Neural cell (in vitro differentiated cells): ENCODE data around the gene BAIAP2L1. TPM values are rescaled to one million over a fixed set of nuclear protein-coding genes. Genes with fewer than 3 reads are reported as not detected.

Experiments
- H2AFZ ChIP-seq: fragments of 200-600, 300-800 bp; sonication (generic), shearing (Covaris generic); 2 replicates; pipeline ENCODE4 v1.6.0; 2014; ENCODE audit warnings: low read depth, mild to moderate bottlenecking, antibody characterized with exemption, low read length, moderate library complexity
- H3F3A ChIP-seq: fragments of 200-600 bp; shearing (Covaris generic); 2 replicates; pipeline ENCODE4 v1.6.1; 2016; ENCODE audit warnings: mild to moderate bottlenecking, moderate library complexity, mixed read lengths, antibody characterized with exemption, low read length; ENCODE audit not compliant: insufficient read depth, poor library complexity, severe bottlenecking
- H3K27ac ChIP-seq: fragments of 200-600, 300-800 bp; sonication (generic), shearing (Covaris generic); 2 replicates; pipeline ENCODE4 v1.5.1; 2014; ENCODE audit warnings: mild to moderate bottlenecking, low read length, moderate library complexity
- H3K27me3 ChIP-seq: fragments of 300-800, 200-600 bp; sonication (generic), shearing (Covaris generic); 2 replicates; pipeline ENCODE4 v1.6.0; 2014; ENCODE audit warnings: mild to moderate bottlenecking, low read depth, low read length, moderate library complexity; ENCODE audit not compliant: insufficient read depth
- H3K36me3 ChIP-seq: fragments of 300-800, 200-600 bp; sonication (generic), shearing (Covaris generic); 2 replicates; pipeline ENCODE4 v1.5.1; 2014; ENCODE audit warnings: mild to moderate bottlenecking, antibody characterized with exemption, low read length, moderate library complexity; ENCODE audit not compliant: insufficient read depth
- H3K4me2 ChIP-seq: fragments of 300-800, 200-600 bp; sonication (generic), shearing (Covaris generic); 2 replicates; pipeline ENCODE4 v1.6.0; 2014; ENCODE audit warnings: mild to moderate bottlenecking, low read length
- H3K4me3 ChIP-seq: fragments of 300-800, 200-600 bp; sonication (generic), shearing (Covaris generic); 2 replicates; pipeline ENCODE4 v1.5.1; 2014; ENCODE audit warnings: mild to moderate bottlenecking, low read length, moderate library complexity
- H3K79me2 ChIP-seq: fragments of 200-600 bp; shearing (Covaris generic); replicated peaks from 2 replicates; pipeline ENCODE4 v1.6.0; 2014; ENCODE audit warnings: mild to moderate bottlenecking, low read length, moderate library complexity; ENCODE audit not compliant: insufficient read depth
- H3K9ac ChIP-seq: fragments of 300-800, 200-600 bp; sonication (generic), shearing (Covaris generic); 2 replicates; pipeline ENCODE4 v1.6.1; 2016; ENCODE audit warnings: mild to moderate bottlenecking, low read length, mixed read lengths
- H3K9me2 ChIP-seq: fragments of 200-600 bp; shearing (Covaris generic); 2 replicates; pipeline ENCODE4 v1.6.1; 2016; ENCODE audit warnings: mild to moderate bottlenecking, low read length, mixed read lengths; ENCODE audit not compliant: insufficient read depth
- H3K9me3 ChIP-seq: fragments of 200-600, 300-800 bp; sonication (generic), shearing (Covaris generic); 2 replicates; pipeline ENCODE4 v1.6.1; 2016; ENCODE audit warnings: mild to moderate bottlenecking, mixed run types, low read length, moderate library complexity, mixed read lengths
- H4K20me1 ChIP-seq: fragments of 200-600 bp; shearing (Covaris generic); 2 replicates; pipeline ENCODE4 v1.6.1; 2016; ENCODE audit warnings: mild to moderate bottlenecking, mixed run types; ENCODE audit not compliant: insufficient read depth
- CTCF ChIP-seq: fragments of 450-650 bp; IDR thresholded peaks from 2 replicates; pipeline ENCODE4 v1.5.1; 2014; ENCODE audit warnings: antibody characterized with exemption, mild to moderate bottlenecking, moderate library complexity; ENCODE audit not compliant: poor library complexity, severe bottlenecking
- EP300 ChIP-seq: fragments of 450-650 bp; conservative IDR thresholded peaks from 2 replicates; pipeline ENCODE4 v1.6.1; 2014; ENCODE audit warnings: antibody characterized with exemption, mild to moderate bottlenecking, moderate library complexity; ENCODE audit not compliant: poor library complexity, severe bottlenecking
- EZH2 ChIP-seq: fragments of 200-600, 300-800 bp; shearing (Covaris generic), sonication (generic); IDR thresholded peaks from 2 replicates; pipeline ENCODE4 v1.6.1; 2014; ENCODE audit warnings: antibody characterized with exemption, low read length, borderline replicate concordance, mild to moderate bottlenecking; ENCODE audit not compliant: insufficient read depth, poor library complexity, severe bottlenecking
- MXI1 ChIP-seq: fragments of 450-650 bp; conservative IDR thresholded peaks from 2 replicates; pipeline ENCODE4 v1.6.1; 2014; ENCODE audit warnings: antibody characterized with exemption, mild to moderate bottlenecking; ENCODE audit not compliant: poor library complexity, severe bottlenecking
- POLR2AphosphoS5 ChIP-seq: IDR thresholded peaks from 2 replicates; pipeline ENCODE4 v1.6.1; 2012
- REST ChIP-seq: IDR thresholded peaks from 2 replicates; pipeline ENCODE4 v1.6.1; 2012; ENCODE audit warnings: borderline replicate concordance
- SMC3 ChIP-seq: fragments of 450-650 bp; conservative IDR thresholded peaks from 2 replicates; pipeline ENCODE4 v1.6.1; 2014; ENCODE audit warnings: antibody characterized with exemption, mild to moderate bottlenecking, moderate library complexity; ENCODE audit not compliant: poor library complexity
- TAF1 ChIP-seq: IDR thresholded peaks from 2 replicates; pipeline ENCODE4 v1.6.1; 2012; ENCODE audit warnings: low read depth
- polyA plus RNA-seq: library from polyadenylated mRNA; depleted of rRNA; stranded (reverse); fragments of >200 nt; gene quantifications from 2 replicates; pipeline ENCODE4 v1.2.3, GENCODE V29; 2014

The BAIAP2L1 gene
- polyA plus RNA-seq, 1 donor from 2014 or later, result not detected

- peak overlapping the region; percentile 82 for H3K9ac ChIP-seq
- no peak for TF ChIP-seq SMC3
- TF ChIP-seq REST, result no peak
- TF ChIP-seq TAF1, result no peak
- TF ChIP-seq EZH2, result no peak
- TF ChIP-seq EP300, result no peak
- TF ChIP-seq CTCF, result no peak
- TF ChIP-seq POLR2AphosphoS5, result no peak
- no peaks in the 10 kb centered on the region for H3K27me3 ChIP-seq
- no peak overlapping the region for H3K27ac ChIP-seq
- H3K4me2 ChIP-seq, result peak overlapping the region; percentile 94
- H3K36me3 ChIP-seq, result no peaks in the 10 kb centered on the region
- H3K79me2 ChIP-seq, result peaks cover 26% of the 10 kb centered on the region
- no peak overlapping the region for H2AFZ ChIP-seq
- H3F3A ChIP-seq, result no peaks in the 10 kb centered on the region
- H3K9me3 ChIP-seq, result no peaks in the 10 kb centered on the region
- H3K9me2 ChIP-seq, result no peaks in the 10 kb centered on the region
- H3K4me3 ChIP-seq, result peak overlapping the region; percentile 88
- H4K20me1 ChIP-seq, result peaks cover 6% of the 10 kb centered on the region
These were observed 118.2 kb downstream of the BAIAP2L1 start for GRCh38 chr7:98282703-98283102.

GRCh38 chr7:98281757-98282606 is 118.9 kb downstream of the BAIAP2L1 start:
- no peaks in the 10 kb centered on the region for H3F3A ChIP-seq
- peaks cover 6% of the 10 kb centered on the region for H4K20me1 ChIP-seq
- no peaks in the 10 kb centered on the region for H3K9me3 ChIP-seq
- TF ChIP-seq MXI1 (peak; percentile 22), TAF1 (no peak)
- no peaks in the 10 kb centered on the region for H3K9me2 ChIP-seq
- peak overlapping the region; percentile 94 for H3K4me2 ChIP-seq
- H3K79me2 ChIP-seq, result peaks cover 26% of the 10 kb centered on the region
- H2AFZ ChIP-seq, result peak overlapping the region; percentile 27
- peak overlapping the region; percentile 82 for H3K9ac ChIP-seq
- peak overlapping the region; percentile 88 for H3K4me3 ChIP-seq
- no peaks in the 10 kb centered on the region for H3K36me3 ChIP-seq
- no peaks in the 10 kb centered on the region for H3K27me3 ChIP-seq
- no peak overlapping the region for H3K27ac ChIP-seq
